ENCODE data around the gene OR52W1. TPM values are rescaled to one million over a fixed set of nuclear protein-coding genes. Genes with fewer than 3 reads are reported as not detected.

Gene OR52W1
- total RNA-seq, 4 donors from 2014 or later: not detected

GRCh38 chr11:6219359-6219758, 20.3 kb downstream of the OR52W1 start:
- Histone ChIP-seq H3K9me3 (no peaks in the 10 kb centered on the region), H3K4me1 (peaks cover 0 to 8% (median 4%) of the 10 kb centered on the region in 4 donors), H3K27me3 (no peaks in the 10 kb centered on the region), H3K4me3 (no peak overlapping the region), H3K27ac (replicated peaks in 1 of 4) (peak overlapping the region in 2 of 4 donors; percentile 16 to 45), H3K36me3 (peaks cover 56 to 100% (median 88%) of the 10 kb centered on the region in 4 donors)
- intact Hi-C loops (cut with DNase I): no loop called here
- DNase-seq (ENCODE audit: extremely low spot score): no peak
- 62% methylated on average over 2 of the region's 2 CpGs for WGBS
- TF ChIP-seq CTCF (IDR thresholded peaks at IDR 0.05): no peak
- no peak for TF ChIP-seq POLR2AphosphoS5 (IDR thresholded peaks at IDR 0.05)
- no peak for TF ChIP-seq POLR2A (IDR thresholded peaks at IDR 0.05; ENCODE audit: low read depth)
- no peak for TF ChIP-seq EP300 (IDR thresholded peaks at IDR 0.05)

GRCh38 chr11:6223854-6224253, 24.8 kb downstream of the OR52W1 start:
- Histone ChIP-seq H3K4me3 (no peak overlapping the region), H3K36me3 (peaks cover 33 to 58% (median 45%) of the 10 kb centered on the region in 4 donors), H3K4me1 (peaks cover 6 to 23% (median 20%) of the 10 kb centered on the region in 4 donors), H3K9me3 (no peaks in the 10 kb centered on the region), H3K27me3 (no peaks in the 10 kb centered on the region), H3K27ac (replicated peaks in 1 of 4) (no peak overlapping the region)
- intact Hi-C loops (cut with DNase I): no loop called here
- no peak for TF ChIP-seq EP300 (IDR thresholded peaks at IDR 0.05)
- no peak for TF ChIP-seq POLR2A (IDR thresholded peaks at IDR 0.05; ENCODE audit: low read depth)
- TF ChIP-seq POLR2AphosphoS5 (IDR thresholded peaks at IDR 0.05): no peak
- no peak for TF ChIP-seq CTCF (IDR thresholded peaks at IDR 0.05)
- DNase-seq (ENCODE audit: extremely low spot score): no peak
- WGBS: 97% methylated on average over 17 of the region's 17 CpGs

DNA sequence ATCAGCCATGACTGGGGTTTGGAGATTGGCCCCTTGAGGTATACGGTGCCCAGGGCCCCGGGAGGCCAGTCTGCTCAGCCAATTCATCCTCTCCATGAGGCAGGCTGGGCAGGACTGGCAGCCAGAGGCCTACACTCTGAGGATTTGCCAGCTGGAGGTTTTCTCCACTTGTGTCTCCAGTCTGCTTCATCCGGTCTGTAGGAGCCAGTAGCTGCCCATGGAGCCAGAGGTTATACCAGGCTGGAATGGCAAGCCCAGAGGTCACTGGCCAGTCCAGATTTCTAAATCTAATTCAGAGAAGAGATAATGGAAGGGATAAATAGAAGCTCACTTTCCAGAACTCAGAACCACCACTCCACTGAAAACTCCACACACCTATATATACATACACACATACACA, 25.4 kb downstream of the OR52W1 start:
- Histone ChIP-seq H3K36me3 (peaks cover 27 to 52% (median 40%) of the 10 kb centered on the region in 4 donors), H3K4me3 (no peak overlapping the region), H3K9me3 (no peaks in the 10 kb centered on the region), H3K27ac (replicated peaks in 1 of 4) (no peak overlapping the region), H3K4me1 (peaks cover 6 to 23% (median 18%) of the 10 kb centered on the region in 4 donors), H3K27me3 (no peaks in the 10 kb centered on the region)
- 97% methylated on average over 3 of the region's 3 CpGs for WGBS
- no peak for DNase-seq (ENCODE audit: extremely low spot score)
- intact Hi-C loops (cut with DNase I): no loop called here
- TF ChIP-seq POLR2A (IDR thresholded peaks at IDR 0.05; ENCODE audit: low read depth): no peak
- no peak for TF ChIP-seq POLR2AphosphoS5 (IDR thresholded peaks at IDR 0.05)
- TF ChIP-seq CTCF (IDR thresholded peaks at IDR 0.05): no peak
- TF ChIP-seq EP300 (IDR thresholded peaks at IDR 0.05): no peak

GRCh38 chr11:6225024-6225423, 26.0 kb downstream of the OR52W1 start:
- Histone ChIP-seq H3K4me3 (no peak overlapping the region), H3K36me3 (peaks cover 26 to 46% (median 37%) of the 10 kb centered on the region in 4 donors), H3K9me3 (no peaks in the 10 kb centered on the region), H3K27me3 (no peaks in the 10 kb centered on the region), H3K27ac (replicated peaks in 1 of 4) (no peak overlapping the region), H3K4me1 (peaks cover 11 to 25% (median 18%) of the 10 kb centered on the region in 4 donors)
- intact Hi-C loops (cut with DNase I): no loop called here
- no peak for DNase-seq (ENCODE audit: extremely low spot score)
- TF ChIP-seq POLR2A (IDR thresholded peaks at IDR 0.05; ENCODE audit: low read depth) (no peak), CTCF (IDR thresholded peaks at IDR 0.05) (no peak), EP300 (IDR thresholded peaks at IDR 0.05) (no peak), POLR2AphosphoS5 (IDR thresholded peaks at IDR 0.05) (no peak)
- WGBS: 67% methylated on average over 1 of the region's 1 CpG

- H3K27me3 ChIP-seq: no peaks in the 10 kb centered on the region
- H3K4me3 ChIP-seq: no peak overlapping the region
- intact Hi-C loops (cut with DNase I): no loop called here
- H3K36me3 ChIP-seq: peaks cover 26 to 37% (median 34%) of the 10 kb centered on the region in 4 donors
- no peaks in the 10 kb centered on the region for H3K9me3 ChIP-seq
- 62% methylated on average over 2 of the region's 2 CpGs for WGBS
- DNase-seq (ENCODE audit: extremely low spot score): no peak
- no peak for TF ChIP-seq EP300 (IDR thresholded peaks at IDR 0.05)
- no peak for TF ChIP-seq CTCF (IDR thresholded peaks at IDR 0.05)
- no peak for TF ChIP-seq POLR2A (IDR thresholded peaks at IDR 0.05; ENCODE audit: low read depth)
- TF ChIP-seq POLR2AphosphoS5 (IDR thresholded peaks at IDR 0.05): no peak
- H3K27ac ChIP-seq (replicated peaks in 1 of 4): peak overlapping the region in 1 of 4 donors; percentile 30
- peaks cover 12 to 34% (median 21%) of the 10 kb centered on the region in 4 donors for H3K4me1 ChIP-seq
These were observed 26.9 kb downstream of the OR52W1 start for GRCh38 chr11:6225896-6226295.

Measured in esophagus muscularis mucosa (tissue), 4 donors.